HG03432 (cell line): ENCODE measurements around the gene BLOC1S3.
"Not testable (repeated sequence)": the region's sequence is repeated elsewhere in the genome, so short reads cannot be mapped to it uniquely, and the experiment has no call there.

Experiments
- ATAC-seq: cut with Tn5 transposase; IDR thresholded peaks from one replicate; pipeline ENCODE4 v1.9.1; 2021; ENCODE audit warnings: mild to moderate bottlenecking, moderate library complexity; ENCODE audit not compliant: unreplicated experiment

Gene BLOC1S3

DNA sequence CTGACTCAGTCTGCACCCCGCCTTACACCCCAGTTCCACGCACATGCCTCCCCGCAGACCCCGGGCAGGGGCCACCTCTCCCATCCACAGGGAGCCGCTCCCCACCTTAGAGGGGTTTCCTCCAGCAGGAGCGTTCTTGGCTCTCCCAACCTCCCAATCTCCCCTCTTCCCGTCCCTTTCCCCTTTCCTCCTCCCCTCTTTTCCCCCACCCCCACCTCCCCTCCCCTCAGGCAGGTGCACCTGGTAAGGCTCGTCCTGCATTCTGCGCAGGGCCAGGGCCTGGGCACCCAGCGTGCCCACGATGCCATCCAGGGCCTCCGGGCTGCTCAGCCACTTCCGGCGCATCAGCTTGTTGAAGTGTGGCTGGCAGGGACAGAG is 39.4 kb downstream of the BLOC1S3 start:
- no peak for ATAC-seq

DNA sequence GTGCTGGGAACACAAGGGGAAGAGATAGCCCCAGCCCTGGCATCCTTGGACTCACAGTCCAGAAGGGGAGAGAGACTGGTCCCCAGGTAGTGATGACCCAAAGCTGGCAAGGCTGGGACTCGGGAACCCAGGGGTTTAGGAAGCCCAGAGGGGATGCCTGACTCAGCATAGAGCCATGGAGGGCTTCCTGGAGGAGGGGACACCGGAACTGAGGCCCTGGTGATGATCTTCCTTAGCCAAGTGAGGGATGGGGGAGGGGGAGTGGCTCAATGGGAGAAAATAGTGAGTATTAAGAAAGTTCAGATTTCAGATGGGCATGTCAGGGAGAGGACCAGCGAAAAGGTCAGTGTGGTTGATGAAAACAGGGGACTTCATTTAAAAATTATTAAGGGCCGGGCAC is 39.8 kb downstream of the BLOC1S3 start:
- no peak for ATAC-seq

DNA sequence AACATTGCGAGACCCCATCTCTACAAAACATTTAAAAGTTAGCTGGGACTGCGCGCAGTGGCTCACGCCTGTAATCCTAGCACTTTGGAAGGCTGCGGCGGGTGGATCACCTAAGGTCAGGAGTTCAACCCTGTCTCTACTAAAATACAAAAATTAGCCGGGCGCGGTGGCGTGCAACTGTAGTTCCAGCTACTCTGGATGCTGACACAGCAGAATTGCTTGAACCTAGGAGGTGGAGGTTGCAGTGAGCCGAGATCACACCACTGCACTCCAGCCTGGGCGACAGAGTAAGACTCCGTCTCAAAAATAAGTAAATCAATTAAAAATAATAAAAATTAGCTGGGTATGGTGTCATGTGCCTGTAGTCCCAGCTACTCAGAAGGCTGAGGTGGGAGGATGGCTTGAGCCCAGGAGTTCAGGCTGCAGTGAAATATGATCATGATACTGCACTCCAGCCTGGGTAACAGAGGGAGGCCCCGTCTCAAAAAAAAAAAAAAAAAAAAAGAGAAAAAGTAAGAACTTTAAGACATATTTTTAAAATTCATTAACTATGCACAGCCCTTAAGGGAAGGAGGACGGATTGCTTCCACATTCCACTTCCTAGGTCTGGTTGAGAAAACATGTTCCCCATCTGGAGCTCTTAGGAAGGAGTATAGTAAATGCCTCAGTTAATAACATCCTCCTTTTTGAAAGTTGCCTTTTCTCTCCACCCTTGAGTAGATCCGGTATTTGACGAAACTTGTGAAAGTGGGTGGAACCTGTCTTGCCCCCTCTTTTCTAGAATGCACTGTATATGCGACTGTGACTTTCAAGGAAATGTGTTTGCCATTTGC is 40.5 kb downstream of the BLOC1S3 start:
- ATAC-seq = no peak

DNA sequence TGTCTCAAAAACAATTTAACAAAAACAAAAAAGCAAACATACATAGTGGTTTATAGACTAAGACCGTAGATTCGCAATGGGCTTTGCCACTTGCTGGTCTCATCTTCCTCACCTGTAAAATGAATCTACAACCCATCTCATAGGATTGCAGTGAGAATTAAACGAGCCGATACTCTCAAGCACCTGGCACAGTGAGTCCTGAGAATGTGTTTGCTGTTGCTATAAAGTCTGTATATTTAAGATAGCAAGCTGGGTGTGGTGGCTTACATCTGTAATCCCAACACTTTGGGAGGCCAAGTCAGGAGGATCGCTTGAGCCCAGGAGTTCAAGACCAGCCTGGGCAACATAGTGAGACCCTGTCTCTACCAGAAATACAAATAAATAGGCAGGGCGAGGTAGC is 44.1 kb downstream of the BLOC1S3 start:
- ATAC-seq = no peak

DNA sequence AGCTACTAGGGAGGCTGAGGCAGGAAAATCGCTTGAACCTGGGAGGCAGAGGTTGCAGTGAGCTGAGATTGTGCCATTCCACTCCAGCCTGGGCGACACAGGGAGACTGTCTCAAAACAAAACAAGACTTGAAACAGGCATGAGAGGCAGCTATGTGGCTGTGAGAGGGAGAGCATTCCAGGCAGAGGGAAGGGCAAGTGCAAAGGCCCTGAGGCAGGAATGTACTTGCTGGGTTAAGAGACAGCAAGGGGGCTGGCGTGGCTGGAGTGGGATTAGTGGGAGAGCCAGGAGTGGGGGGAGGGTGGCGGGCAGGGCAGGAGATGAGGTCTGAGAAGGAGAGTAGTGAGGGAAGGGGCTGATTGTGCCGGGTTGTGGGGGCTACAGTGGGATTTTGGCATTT is 45.3 kb downstream of the BLOC1S3 start:
- ATAC-seq = no peak

DNA sequence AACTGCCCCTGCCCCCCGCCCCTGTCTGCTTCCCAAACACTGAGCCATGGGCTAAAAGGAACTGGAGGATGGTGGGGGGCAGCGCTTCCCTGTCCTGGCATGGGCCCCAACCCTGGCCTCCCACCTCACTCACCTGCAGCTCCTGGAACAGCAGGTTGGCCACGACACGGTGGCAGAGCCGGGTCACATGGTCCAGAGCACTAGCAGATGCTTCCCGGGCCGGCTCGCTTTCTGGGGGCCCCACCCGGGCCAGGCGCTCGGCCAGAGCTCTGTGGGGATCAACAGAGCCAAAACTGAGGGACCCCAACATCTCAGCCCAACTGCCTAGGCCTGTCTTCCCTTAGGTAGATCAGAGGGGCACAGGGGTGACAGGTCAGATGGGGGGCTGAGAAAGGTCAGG is 46.1 kb downstream of the BLOC1S3 start:
- no peak for ATAC-seq

DNA sequence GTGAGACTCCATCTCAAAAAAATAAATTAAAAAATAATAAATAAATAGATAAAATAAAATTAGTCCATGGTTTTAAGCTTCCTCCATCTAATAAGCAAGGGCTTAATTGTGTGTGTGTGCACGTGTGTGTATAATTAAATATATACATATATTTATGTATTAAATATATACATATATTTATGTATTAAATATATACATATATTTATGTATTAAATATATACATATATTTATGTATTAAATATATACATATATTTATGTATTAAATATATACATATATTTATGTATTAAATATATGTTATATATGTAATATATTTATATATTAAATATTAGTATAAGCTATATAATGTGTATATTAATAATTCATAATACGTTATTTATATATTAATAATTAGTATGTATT is 50.5 kb downstream of the BLOC1S3 start:
- ATAC-seq = not testable (repeated sequence)
